Panc1 (cell line): ENCODE measurements around the gene PCDHB13. TPM values are rescaled to one million over a fixed set of nuclear protein-coding genes. Genes with fewer than 3 reads are reported as not detected.

Source experiments
- ATAC-seq: fragments of 200-7000 bp; cut with Tn5 transposase; 2 replicates; pipeline ENCODE4 v1.9.1; 2020; ENCODE audit warnings: mild to moderate bottlenecking, moderate library complexity
- BruUV-seq: library from RNA; stranded (reverse); fragments of 400-500 nt; replicated peaks from 2 replicates; lab custom pipeline; 2021; lab: Mats Ljungman, UMichigan
- CTCF ChIA-PET: fragments of 300-600 bp; sonication (Branson Sonifier 250); formaldehyde crosslinking; loops from one replicate; lab custom pipeline; 2022; ENCODE audit warnings: antibody characterized with exemption; lab: Charles Lee
- POLR2A ChIA-PET: fragments of 300-600 bp; sonication (Branson Sonifier 250); formaldehyde crosslinking; loops from one replicate; lab custom pipeline; 2022; ENCODE audit warnings: antibody characterized with exemption; lab: Charles Lee
- DNase-seq: peaks from one replicate; pipeline ENCODE4 v3.0.0-alpha.2; 2010; ENCODE audit warnings: low read depth, low spot score
- H3K27ac ChIP-seq: 2 replicates; pipeline ENCODE4 v1.5.1; 2011; ENCODE audit warnings: mild to moderate bottlenecking, low read length, inconsistent platforms
- H3K27me3 ChIP-seq: fragments of 200-500 bp; sonication (Bioruptor generic); 2 replicates; pipeline ENCODE4 v1.6.0; 2014; ENCODE audit warnings: low read length, inconsistent platforms; ENCODE audit not compliant: control insufficient read depth, insufficient read depth
- H3K36me3 ChIP-seq: fragments of 200-500 bp; sonication (Bioruptor generic); 2 replicates; pipeline ENCODE4 v1.5.1; 2014; ENCODE audit warnings: inconsistent platforms, mild to moderate bottlenecking, low read length, moderate library complexity; ENCODE audit not compliant: control insufficient read depth, insufficient read depth
- H3K4me1 ChIP-seq: 2 replicates; pipeline ENCODE4 v1.5.1; 2011; ENCODE audit warnings: inconsistent platforms, mild to moderate bottlenecking, low read length, moderate library complexity; ENCODE audit not compliant: control insufficient read depth, insufficient read depth
- H3K4me3 ChIP-seq, 2 experiments: 2 replicates each; pipeline ENCODE4 v1.5.1; 2011 to 2012; ENCODE audit warnings: low read depth in 2 of 2, low read length in 2 of 2, mild to moderate bottlenecking in 2 of 2, inconsistent platforms in 1 of 2, moderate library complexity in 1 of 2
- H3K9me3 ChIP-seq: fragments of 200-500 bp; sonication (Bioruptor generic); 2 replicates; pipeline ENCODE4 v1.5.1; 2014; ENCODE audit warnings: low read depth, mild to moderate bottlenecking, inconsistent platforms, low read length, moderate library complexity; ENCODE audit not compliant: control insufficient read depth, insufficient read depth
- CTCF ChIP-seq: fragments of 450-650 bp; IDR thresholded peaks from 2 replicates; pipeline ENCODE4 v1.5.1; 2017; ENCODE audit warnings: mild to moderate bottlenecking
- POLR2AphosphoS5 ChIP-seq: IDR thresholded peaks from 2 replicates; pipeline ENCODE4 v1.6.1; 2012; ENCODE audit warnings: mild to moderate bottlenecking, low read depth, low read length, moderate library complexity
- SIN3A ChIP-seq: IDR thresholded peaks from 2 replicates; pipeline ENCODE4 v1.6.1; 2012; ENCODE audit warnings: low read depth, mild to moderate bottlenecking, low read length, moderate library complexity, borderline replicate concordance; ENCODE audit not compliant: insufficient read depth
- TCF7L2 ChIP-seq: IDR thresholded peaks from 2 replicates; pipeline ENCODE4 v1.6.1; 2011; ENCODE audit warnings: mild to moderate bottlenecking, low read depth, low read length, inconsistent platforms
- in situ Hi-C: cut with HindIII; loops from 2 replicates; pipeline ENCODE4 v1.10.0; 2016; ENCODE audit warnings: low sequenced_read_pairs, low pct_unique_long_range_greater_than_20kb
- intact Hi-C: fragments of 100-400 bp; cut with micrococcal nuclease; formaldehyde crosslinking; loops from one replicate; pipeline ENCODE4 v1.10.0; 2022; ENCODE audit not compliant: unreplicated experiment
- total RNA-seq: library from RNA; stranded (reverse); gene quantifications from one replicate; pipeline ENCODE4 v1.2.1, GENCODE V29; 2021; ENCODE audit not compliant: unreplicated experiment
- TF ChIP-seq, protein P1 (sequence below), 2 experiments: IDR thresholded peaks; 2 replicates each; pipeline ENCODE4 v1.6.1; 2011 to 2012; ENCODE audit warnings: low read depth in 2 of 2, control low read depth in 1 of 2, low read length in 1 of 2, mild to moderate bottlenecking in 1 of 2, moderate library complexity in 1 of 2; ENCODE audit not compliant: insufficient read depth in 1 of 2

Gene PCDHB13
- total RNA-seq, 1 experiment from 2014 or later = 1.0 TPM

- no peaks in the 10 kb centered on the region for H3K27me3 ChIP-seq
- POLR2A ChIA-PET = interaction anchor here (0.6 kb wide), 1 partner anchor 480 kb away, joined by 7 read pairs; no protein-coding TSS in a partner anchor
- CTCF ChIA-PET = no interaction called here
- H3K27ac ChIP-seq = no peak overlapping the region
- H3K4me1 ChIP-seq = no peaks in the 10 kb centered on the region
- in situ Hi-C loops = no loop called here
- TF ChIP-seq POLR2AphosphoS5 = no peak
- TF ChIP-seq TCF7L2 = no peak
- TF ChIP-seq SIN3A = no peak
- TF ChIP-seq, protein P1, sequence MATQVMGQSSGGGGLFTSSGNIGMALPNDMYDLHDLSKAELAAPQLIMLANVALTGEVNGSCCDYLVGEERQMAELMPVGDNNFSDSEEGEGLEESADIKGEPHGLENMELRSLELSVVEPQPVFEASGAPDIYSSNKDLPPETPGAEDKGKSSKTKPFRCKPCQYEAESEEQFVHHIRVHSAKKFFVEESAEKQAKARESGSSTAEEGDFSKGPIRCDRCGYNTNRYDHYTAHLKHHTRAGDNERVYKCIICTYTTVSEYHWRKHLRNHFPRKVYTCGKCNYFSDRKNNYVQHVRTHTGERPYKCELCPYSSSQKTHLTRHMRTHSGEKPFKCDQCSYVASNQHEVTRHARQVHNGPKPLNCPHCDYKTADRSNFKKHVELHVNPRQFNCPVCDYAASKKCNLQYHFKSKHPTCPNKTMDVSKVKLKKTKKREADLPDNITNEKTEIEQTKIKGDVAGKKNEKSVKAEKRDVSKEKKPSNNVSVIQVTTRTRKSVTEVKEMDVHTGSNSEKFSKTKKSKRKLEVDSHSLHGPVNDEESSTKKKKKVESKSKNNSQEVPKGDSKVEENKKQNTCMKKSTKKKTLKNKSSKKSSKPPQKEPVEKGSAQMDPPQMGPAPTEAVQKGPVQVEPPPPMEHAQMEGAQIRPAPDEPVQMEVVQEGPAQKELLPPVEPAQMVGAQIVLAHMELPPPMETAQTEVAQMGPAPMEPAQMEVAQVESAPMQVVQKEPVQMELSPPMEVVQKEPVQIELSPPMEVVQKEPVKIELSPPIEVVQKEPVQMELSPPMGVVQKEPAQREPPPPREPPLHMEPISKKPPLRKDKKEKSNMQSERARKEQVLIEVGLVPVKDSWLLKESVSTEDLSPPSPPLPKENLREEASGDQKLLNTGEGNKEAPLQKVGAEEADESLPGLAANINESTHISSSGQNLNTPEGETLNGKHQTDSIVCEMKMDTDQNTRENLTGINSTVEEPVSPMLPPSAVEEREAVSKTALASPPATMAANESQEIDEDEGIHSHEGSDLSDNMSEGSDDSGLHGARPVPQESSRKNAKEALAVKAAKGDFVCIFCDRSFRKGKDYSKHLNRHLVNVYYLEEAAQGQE (IDR thresholded peaks at IDR 0.05; ENCODE audit: insufficient read depth in 1 of 2, low read depth in 2 of 2, low read length in 1 of 2) = no peak
- TF ChIP-seq CTCF = no peak
- H3K9me3 ChIP-seq = peaks cover 66% of the 10 kb centered on the region
- BruUV-seq = no TSS peak
- ATAC-seq = no peak
- intact Hi-C loops = no loop called here
- no peak overlapping the region for H3K4me3 ChIP-seq
- H3K36me3 ChIP-seq = no peaks in the 10 kb centered on the region
- no peak for DNase-seq
Observed at GRCh38 chr5:141236516-141237313, 23.0 kb downstream of the PCDHB13 start.

DNA sequence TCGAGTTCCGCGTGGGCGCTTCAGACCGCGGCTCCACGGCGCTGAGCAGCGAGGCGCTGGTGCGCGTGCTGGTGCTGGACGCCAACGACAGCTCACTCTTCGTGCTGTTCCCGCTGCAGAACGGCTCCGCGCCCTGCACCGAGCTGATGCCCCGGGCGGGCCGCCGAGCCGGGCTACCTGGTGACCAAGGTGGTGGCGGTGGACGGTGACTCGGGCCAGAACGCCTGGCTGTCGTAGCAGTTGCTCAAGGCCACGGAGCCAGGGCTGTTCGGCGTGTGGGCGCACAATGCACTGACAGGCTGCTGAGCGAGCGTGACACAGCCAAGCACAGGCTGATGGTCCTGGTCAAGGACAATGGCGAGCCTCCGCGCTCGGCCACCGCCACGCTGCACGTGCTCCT lies 27.8 kb downstream of the PCDHB13 start:
- H3K27ac ChIP-seq = no peak overlapping the region
- H3K27me3 ChIP-seq = no peaks in the 10 kb centered on the region
- H3K9me3 ChIP-seq = peaks cover 62% of the 10 kb centered on the region
- ChIA-PET CTCF (no interaction called here), POLR2A (no interaction called here)
- BruUV-seq = no TSS peak
- TF ChIP-seq CTCF (no peak), POLR2AphosphoS5 (no peak), TCF7L2 (no peak), SIN3A (no peak)
- TF ChIP-seq, protein P1 (IDR thresholded peaks at IDR 0.05; ENCODE audit: insufficient read depth in 1 of 2, low read depth in 2 of 2, low read length in 1 of 2) = no peak
- intact Hi-C loops = no loop called here
- no peak for DNase-seq
- no peaks in the 10 kb centered on the region for H3K36me3 ChIP-seq
- no peak overlapping the region for H3K4me3 ChIP-seq
- in situ Hi-C loops = no loop called here
- no peaks in the 10 kb centered on the region for H3K4me1 ChIP-seq
- no peak for ATAC-seq
